ENCODE results near the gene HIGD1C.

Gene HIGD1C

GRCh38 chr12:51018956-51019355 is 66.6 kb downstream of the HIGD1C start:
- no peak for DNase-seq (ENCODE audit: low read depth in 2 of 2)

GRCh38 chr12:51019927-51020326 is 67.6 kb downstream of the HIGD1C start:
- no peak for DNase-seq (ENCODE audit: low read depth in 2 of 2)

Data from fibroblast of skin of left quadriceps (primary cell).